NCI-H82 (cell line): ENCODE data around the gene PGA5.
"Not testable (repeated sequence)": the region's sequence is repeated elsewhere in the genome, so short reads cannot be mapped to it uniquely, and the experiment has no call there.

Source experiments
- DNase-seq: peaks from one replicate; lab custom pipeline; 2025; lab: John Stamatoyannopoulos, UW

PGA5 gene

GRCh38 chr11:61226457-61227137 lies 14.4 kb upstream of the PGA5 start:
- not testable (repeated sequence) for DNase-seq

DNA sequence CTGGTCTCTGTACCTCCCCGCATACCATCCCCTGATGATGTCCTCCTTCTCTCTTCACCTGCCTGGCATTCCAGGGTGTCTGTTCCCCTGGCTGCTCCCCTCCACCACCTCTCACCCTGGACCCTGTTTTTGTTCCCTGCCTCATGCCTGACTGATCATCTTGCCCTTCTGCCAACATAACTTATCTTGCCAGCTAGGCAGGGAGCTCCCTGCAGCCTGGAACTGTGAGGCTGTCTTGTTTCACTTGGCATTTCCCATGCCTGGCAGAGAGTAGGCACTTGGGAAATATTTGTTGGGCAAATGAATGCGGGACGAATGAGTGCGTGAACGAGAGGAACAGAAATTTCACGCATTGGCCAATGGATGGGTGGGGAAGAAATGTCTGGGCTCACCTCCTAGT lies 11.5 kb upstream of the PGA5 start:
- DNase-seq = not testable (repeated sequence)

DNA sequence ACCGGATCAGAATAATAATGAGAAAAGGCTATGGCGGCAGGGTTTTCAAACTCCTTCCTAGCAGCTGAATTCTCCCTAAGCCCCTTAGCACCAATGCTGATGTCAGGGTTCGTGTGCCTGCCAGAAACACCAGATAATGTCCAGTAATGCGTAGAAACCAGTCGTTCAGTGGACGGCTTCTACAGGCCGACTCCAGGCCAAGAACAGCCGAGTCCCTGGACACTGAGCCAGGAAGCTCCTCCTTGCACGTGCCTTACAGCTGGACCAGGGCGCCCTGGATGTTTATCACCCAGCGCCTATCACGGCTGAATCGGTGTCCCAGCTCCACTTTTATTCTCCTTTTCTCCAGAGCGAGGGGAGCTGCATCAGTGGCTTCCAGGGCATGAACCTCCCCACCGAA lies 9.9 kb upstream of the PGA5 start:
- DNase-seq = not testable (repeated sequence)

- not testable (repeated sequence) for DNase-seq
Observed at GRCh38 chr11:61231585-61231984, 9.4 kb upstream of the PGA5 start.

DNA sequence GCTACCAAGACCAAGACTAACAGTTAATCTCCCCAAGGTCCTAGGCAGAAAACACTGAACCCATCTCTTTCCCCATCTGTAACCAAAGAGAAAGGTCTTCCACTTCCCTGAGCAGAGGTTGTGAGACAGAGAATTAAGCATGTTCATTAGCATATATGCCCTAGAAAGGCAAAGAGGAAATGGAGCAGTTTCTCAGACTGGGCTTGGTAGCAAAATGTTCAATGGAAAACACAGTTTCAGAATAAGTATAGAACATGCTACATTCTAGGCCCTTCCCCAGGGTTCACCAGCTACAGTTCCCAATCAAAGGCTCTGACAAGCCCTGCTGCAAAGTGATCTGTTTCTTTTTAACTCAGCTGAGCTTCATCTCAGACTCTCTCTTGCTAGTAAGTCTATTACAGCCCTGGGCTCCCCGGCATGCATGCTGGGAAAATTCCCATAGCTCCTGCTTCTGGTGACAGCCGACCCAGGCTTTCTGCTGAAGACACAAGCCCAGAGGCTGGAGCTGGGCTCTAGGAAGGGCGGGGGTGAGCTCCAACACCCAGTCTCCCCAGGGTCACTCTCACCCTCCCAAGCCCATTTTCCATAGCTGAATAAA lies 8.3 kb upstream of the PGA5 start:
- DNase-seq = not testable (repeated sequence)

DNA sequence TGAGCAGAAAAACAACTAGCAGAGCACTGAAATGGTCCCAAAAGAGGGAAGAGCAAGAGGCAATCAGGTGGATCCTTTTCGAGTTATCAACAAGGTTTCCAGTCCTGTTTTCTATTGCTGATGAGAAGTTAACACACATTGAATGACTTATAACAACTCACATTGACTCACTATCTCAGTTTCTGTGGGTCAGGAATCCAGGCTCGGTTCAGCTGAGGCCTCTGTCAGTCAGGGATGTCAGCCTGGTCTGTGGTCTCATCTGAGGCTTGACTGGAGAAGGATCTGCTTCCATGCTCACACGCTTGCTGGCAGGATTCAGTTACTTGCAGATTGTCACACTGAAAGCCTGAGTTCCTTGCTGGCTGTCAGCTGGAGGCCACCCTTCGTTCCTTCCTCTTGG lies 3.8 kb upstream of the PGA5 start:
- DNase-seq = not testable (repeated sequence)

GRCh38 chr11:61240288-61240687 lies 687 bp upstream of the PGA5 start:
- DNase-seq = not testable (repeated sequence)

GRCh38 chr11:61241526-61241925 lies 551 bp downstream of the PGA5 start:
- not testable (repeated sequence) for DNase-seq

- not testable (repeated sequence) for DNase-seq
Observed at GRCh38 chr11:61245284-61245964, 4.4 kb downstream of the PGA5 start.

- DNase-seq = not testable (repeated sequence)
Observed at GRCh38 chr11:61248071-61248470, 7.1 kb downstream of the PGA5 start.

DNA sequence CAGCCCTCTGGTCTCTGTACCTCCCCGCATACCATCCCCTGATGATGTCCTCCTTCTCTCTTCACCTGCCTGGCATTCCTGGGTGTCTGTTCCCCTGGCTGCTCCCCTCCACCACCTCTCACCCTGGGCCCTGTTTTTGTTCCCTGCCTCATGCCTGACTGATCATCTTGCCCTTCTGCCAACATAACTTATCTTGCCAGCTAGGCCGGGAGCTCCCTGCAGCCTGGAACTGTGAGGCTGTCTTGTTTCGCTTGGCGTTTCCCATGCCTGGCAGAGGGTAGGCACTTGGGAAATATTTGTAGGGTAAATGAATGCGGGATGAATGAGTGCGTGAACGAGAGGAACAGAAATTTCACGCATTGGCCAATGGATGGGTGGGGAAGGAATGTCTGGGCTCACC lies 8.2 kb downstream of the PGA5 start:
- DNase-seq = not testable (repeated sequence)

- peak; percentile 20 for DNase-seq
Observed at GRCh38 chr11:61250796-61251765, 10.1 kb downstream of the PGA5 start.

DNA sequence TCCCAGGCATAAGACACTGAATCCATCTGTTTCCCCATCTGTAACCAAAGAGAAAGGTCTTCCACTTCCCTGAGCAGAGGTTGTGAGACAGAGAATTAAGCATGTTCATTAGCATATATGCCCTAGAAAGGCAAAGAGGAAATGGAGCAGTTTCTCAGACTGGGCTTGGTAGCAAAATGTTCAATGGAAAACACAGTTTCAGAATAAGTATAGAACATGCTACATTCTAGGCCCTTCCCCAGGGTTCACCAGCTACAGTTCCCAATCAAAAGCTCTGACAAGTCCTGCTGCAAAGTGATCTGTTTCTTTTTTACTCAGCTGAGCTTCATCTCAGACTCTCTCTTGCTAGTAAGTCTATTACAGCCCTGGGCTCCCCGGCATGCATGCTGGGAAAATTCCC lies 11.4 kb downstream of the PGA5 start:
- DNase-seq = not testable (repeated sequence)

DNA sequence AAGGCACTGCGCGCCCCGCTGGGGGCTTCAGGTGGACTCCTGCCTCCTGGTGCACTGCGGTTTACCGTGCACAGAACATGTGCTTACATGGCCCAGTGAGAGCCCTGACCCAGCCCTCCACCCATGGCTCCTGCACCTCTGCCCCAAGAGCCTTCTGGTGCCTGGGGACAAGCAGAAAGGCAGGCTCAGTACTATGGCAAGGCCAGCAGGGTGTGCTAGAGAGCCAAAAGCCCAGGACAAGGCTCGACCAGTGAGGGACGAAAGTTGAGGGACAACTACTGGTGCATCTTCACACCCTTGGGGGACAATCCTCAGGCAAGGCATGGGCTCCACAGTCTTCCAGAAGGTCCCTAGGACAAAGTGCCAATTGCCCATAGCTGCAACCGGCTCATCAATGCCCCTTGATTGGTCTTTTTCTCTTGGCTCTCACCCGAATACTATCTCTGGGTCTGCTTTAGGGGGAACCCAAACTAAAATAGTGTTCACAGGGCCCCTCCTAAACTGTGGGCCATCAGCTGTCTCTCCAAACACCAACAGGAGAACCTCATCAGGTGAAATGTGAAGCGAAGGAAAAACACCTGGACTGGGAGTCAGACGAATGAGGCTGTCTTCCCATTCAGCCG lies 13.5 kb downstream of the PGA5 start:
- DNase-seq = peak; percentile 76

DNA sequence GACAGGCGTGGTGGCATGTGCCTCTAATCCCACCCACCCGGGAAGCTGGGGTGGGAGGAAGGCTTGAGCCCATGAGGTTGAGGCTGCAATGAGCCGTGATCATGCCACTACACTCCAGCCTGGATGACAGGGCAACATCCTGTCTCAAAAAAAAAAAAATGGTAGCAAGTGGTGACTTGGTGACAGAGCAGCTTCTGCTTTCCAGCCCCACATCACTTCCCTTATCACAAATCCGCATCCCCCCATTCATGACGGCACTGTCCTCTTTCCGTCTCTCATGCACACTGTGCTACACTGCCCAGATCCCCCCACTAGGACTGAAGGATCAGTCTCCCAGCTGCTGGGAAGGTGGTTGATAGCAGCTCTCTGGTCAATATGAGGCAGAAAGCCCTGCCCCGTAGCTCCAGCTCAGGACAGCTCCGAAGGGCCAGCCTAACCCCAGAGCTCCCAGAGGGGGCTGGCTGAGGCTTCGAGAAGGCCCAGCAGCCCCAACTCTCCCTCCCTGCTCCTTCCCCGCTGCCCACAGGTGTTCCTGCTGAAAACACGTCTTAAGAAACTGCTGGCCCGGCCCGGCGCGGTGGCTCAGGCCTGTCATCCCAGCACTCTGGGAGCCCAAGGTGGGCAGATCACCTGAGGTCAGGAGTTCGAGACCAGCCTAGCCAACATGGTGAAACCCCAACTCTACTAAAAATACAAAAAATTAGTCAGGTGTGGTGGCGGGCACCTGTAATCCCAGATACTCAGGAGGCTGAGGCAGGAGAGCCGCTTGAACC lies 15.9 kb downstream of the PGA5 start:
- no peak for DNase-seq

DNA sequence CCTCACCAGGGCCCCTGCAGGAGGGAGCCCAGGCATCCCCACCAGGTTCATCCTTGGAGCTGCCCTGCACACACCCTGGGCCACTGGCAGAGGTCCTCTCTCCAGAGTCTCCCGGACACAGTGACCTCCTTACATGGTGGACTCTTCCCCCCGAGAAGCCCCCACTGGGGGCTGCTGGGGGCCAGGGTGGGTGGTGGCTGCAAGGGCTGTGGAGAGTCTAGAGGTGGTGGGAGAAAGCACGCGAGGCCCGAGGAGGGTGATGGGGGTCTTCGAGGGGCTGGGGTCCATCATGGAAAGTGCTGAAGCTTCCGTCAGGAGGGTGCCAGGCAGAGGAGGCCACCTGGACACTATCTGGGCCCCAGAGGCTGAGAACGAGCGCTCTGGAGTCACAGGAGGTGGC lies 17.6 kb downstream of the PGA5 start:
- DNase-seq = no peak

DNA sequence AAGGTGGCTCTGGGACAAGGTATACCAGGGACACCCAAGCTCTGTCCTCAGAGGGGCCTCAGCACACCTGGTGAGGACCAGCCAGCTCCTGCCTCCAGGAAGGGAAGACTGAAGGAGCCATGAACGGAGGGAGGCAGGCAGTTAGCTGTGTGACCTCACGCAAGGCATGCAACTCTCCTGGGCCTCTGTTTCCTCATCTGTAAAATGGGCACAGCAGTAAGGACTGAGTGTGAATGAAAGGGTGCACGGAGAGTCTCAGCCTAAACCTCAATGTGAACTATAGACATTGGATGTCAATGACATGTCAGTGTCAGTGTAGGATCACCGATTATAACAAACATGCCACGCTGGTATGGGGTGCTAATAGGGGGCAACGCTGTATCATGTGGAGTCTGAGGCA lies 18.4 kb downstream of the PGA5 start:
- DNase-seq = no peak

DNA sequence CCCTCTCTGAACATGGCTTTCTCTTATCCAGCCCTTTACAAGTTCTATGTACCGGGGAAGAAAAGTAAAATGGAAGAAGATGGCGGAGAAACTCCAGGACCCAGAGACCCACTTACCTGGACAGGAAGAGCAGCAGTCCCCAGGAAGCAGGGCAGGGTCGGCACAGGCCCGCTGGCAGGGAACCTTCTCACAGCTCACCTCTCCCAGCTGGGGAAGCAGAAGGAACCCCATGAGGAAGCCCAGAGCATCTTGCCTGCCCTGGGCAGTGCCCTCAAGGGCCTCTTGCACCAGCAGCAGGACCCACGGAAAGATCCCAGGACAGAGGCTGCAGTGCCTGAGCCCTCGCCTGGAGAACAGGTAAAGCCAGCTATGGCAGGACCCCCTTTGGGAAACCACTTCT lies 23.4 kb downstream of the PGA5 start:
- DNase-seq = no peak

- no peak for DNase-seq
Observed at GRCh38 chr11:61264795-61265194, 23.8 kb downstream of the PGA5 start.

DNA sequence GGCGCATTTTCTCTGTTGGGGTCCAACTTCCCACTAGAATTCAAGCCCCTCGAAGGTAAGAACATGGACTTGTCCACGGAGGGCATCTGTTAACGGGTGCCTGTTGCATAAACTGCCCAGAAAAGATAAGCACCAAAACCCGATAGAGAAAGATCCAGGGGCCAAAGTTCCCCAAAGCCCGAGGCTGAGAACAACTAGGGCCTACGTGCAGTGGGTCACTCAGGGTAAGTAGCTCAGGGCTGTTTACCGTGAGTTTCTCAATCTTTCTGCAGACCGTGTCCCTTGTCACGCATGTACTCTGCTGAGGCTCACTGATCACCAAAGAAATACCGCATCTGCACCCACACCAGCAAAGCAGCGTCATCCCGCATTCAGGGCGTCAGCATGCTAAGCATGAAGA lies 24.4 kb downstream of the PGA5 start:
- DNase-seq = no peak

DNA sequence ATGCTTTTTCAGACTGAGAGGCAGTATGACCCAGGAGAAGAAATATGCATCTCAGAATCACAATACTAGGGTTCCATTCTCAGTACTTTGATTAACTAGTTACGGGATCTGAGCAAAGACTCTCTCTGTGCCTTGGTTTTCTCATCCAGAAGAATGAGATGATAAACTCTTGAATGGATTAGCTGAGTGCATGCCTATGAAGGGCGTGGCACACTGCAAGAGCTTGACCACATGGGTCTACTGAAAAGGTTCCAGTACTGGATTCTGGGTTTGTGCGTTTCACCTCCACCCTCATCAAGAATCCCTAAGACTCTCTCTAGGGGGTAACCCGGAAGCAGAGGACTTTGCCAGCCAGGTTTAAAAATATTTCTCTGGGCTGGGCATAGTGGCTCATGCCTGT lies 25.6 kb downstream of the PGA5 start:
- no peak for DNase-seq
